Measurements from ENCODE around the gene PLSCR2.

The PLSCR2 gene

DNA sequence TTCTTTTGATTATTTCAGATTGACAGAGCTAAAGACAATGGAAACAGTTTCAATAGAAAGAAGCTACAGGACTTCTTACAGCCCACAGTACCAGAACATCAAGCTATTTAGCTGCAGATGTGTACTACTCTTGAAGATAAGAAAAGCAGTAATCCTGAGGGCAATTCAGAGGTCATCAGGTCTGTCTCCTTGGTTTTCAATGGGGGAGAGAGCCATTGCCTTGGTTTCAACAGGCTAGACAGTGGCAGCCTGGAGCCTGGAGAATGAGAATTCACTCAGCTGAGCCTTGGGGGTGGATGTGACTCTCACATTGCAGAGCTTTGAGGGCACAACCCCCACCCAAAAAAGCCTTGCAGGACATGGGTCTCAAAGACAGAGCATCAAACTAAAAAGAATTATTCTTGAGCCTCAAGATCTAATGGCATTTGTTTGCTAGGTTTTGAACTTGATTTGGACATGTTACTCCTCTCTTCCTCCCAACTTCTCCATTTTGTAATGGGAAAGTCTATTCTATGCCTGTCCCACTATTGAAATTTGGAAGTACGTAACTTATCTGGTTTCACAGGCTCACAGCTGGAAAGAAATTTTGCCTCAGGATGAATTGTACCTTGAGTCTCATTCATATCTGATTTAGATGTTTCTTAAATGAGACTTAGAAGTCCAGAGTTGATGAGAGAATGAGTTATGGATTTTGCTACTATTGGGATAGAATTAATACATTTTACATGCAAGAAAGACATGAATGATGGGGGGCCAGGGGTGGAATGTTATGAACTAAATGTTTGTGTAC is 38.2 kb upstream of the PLSCR2 start:
- H3K4me1 ChIP-seq (ENCODE audit: control insufficient read depth, insufficient read depth, low read length): no peaks in the 10 kb centered on the region
- TF ChIP-seq ZFHX2 (tag by site-specific recombination; conservative IDR thresholded peaks at IDR 0.05) (no peak), TRIM28 (IDR thresholded peaks at IDR 0.05; ENCODE audit: borderline replicate concordance, low read length) (no peak), KLF16 (tag by site-specific recombination; IDR thresholded peaks at IDR 0.05) (no peak), ZNF830 (tag by site-specific recombination; IDR thresholded peaks at IDR 0.05; ENCODE audit: low read depth) (no peak), KLF1 (tag by site-specific recombination; IDR thresholded peaks at IDR 0.05) (no peak), ZNF341 (tag by site-specific recombination; IDR thresholded peaks at IDR 0.05; ENCODE audit: low read depth) (no peak), ZIC2 (tag by site-specific recombination; IDR thresholded peaks at IDR 0.05) (no peak), OSR2 (tag by site-specific recombination; IDR thresholded peaks at IDR 0.05) (no peak), MZF1 (tag by site-specific recombination; IDR thresholded peaks at IDR 0.05; ENCODE audit: borderline replicate concordance) (no peak), ZNF792 (tag by site-specific recombination; IDR thresholded peaks at IDR 0.05) (no peak), ZNF37A (tag by site-specific recombination; IDR thresholded peaks at IDR 0.05) (no peak), ZFP37 (tag by site-specific recombination; IDR thresholded peaks at IDR 0.05) (no peak)
- POLR2A ChIA-PET: no interaction called here
- H3K9me3 ChIP-seq (ENCODE audit: control insufficient read depth, insufficient read depth, low read depth, low read length): no peaks in the 10 kb centered on the region
- H3K36me3 ChIP-seq (ENCODE audit: control insufficient read depth in 2 of 2, insufficient read depth in 1 of 2, low read length in 2 of 2): no peaks in the 10 kb centered on the region
- CTCF ChIA-PET: interaction anchor here (0.7 to 0.9 kb wide), 2 partner anchors 287 to 583 kb away, joined by 5 to 8 read pairs; no protein-coding TSS in a partner anchor
- H3K27ac ChIP-seq (ENCODE audit: extremely low read depth, low read depth, low read length): no peak overlapping the region
- no peak overlapping the region for H3K4me3 ChIP-seq (ENCODE audit: low read depth, low read length)

DNA sequence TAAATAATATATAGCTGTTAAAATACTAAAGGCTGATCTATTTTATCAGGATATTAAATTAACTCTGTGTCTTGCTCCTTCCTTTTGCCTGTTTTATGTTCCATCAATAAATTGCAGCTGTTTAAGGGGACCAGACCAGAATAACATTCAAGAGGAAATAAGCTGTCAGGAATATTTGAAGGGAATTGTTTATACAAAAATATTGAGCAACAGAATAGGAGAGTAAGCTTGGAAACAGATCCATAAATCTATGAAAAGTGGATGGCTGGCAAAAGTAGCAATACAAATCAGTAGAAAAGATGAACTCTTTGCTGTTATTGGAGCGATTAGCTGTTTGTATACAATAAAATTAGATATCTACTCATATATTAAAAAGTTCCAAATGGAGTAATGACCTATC is 36.2 kb upstream of the PLSCR2 start:
- CTCF ChIA-PET: interaction anchor here (0.7 kb wide), 1 partner anchor 244 kb away, joined by 3 read pairs; no protein-coding TSS in a partner anchor
- Histone ChIP-seq H3K36me3 (ENCODE audit: control insufficient read depth in 2 of 2, insufficient read depth in 1 of 2, low read length in 2 of 2) (no peaks in the 10 kb centered on the region), H3K4me3 (ENCODE audit: low read depth, low read length) (no peak overlapping the region), H3K4me1 (ENCODE audit: control insufficient read depth, insufficient read depth, low read length) (no peaks in the 10 kb centered on the region), H3K27ac (ENCODE audit: extremely low read depth, low read depth, low read length) (no peak overlapping the region), H3K9me3 (ENCODE audit: control insufficient read depth, insufficient read depth, low read depth, low read length) (no peaks in the 10 kb centered on the region)
- TF ChIP-seq KLF16 (tag by site-specific recombination; IDR thresholded peaks at IDR 0.05): no peak
- no peak for TF ChIP-seq ZNF660 (tag by site-specific recombination; IDR thresholded peaks at IDR 0.05)
- no peak for TF ChIP-seq GLIS1 (tag by site-specific recombination; IDR thresholded peaks at IDR 0.05)
- no peak for TF ChIP-seq ZNF202 (tag by site-specific recombination; IDR thresholded peaks at IDR 0.05; ENCODE audit: borderline replicate concordance)
- TF ChIP-seq HOXC10 (CRISPR knock-in tag; IDR thresholded peaks at IDR 0.05): no peak
- no peak for TF ChIP-seq BCL11A (tag by site-specific recombination; IDR thresholded peaks at IDR 0.05; ENCODE audit: low read depth)
- TF ChIP-seq ZNF701 (tag by site-specific recombination; IDR thresholded peaks at IDR 0.05): no peak
- no peak for TF ChIP-seq GFI1B (tag by site-specific recombination; IDR thresholded peaks at IDR 0.05)
- TF ChIP-seq ZNF341 (tag by site-specific recombination; IDR thresholded peaks at IDR 0.05; ENCODE audit: low read depth): no peak
- TF ChIP-seq ZNF416 (tag by site-specific recombination; IDR thresholded peaks at IDR 0.05): no peak
- TF ChIP-seq ZNF280D (tag by site-specific recombination; IDR thresholded peaks at IDR 0.05): no peak
- POLR2A ChIA-PET: no interaction called here
